ENCODE data around the gene PLCB1. TPM values are rescaled to one million over a fixed set of nuclear protein-coding genes. Genes with fewer than 3 reads are reported as not detected.

PLCB1 gene
- total and polyA plus RNA-seq, 2 of the 4 experiments (the other 2 are of a cell fraction) = 5.6 to 16.1 TPM

DNA sequence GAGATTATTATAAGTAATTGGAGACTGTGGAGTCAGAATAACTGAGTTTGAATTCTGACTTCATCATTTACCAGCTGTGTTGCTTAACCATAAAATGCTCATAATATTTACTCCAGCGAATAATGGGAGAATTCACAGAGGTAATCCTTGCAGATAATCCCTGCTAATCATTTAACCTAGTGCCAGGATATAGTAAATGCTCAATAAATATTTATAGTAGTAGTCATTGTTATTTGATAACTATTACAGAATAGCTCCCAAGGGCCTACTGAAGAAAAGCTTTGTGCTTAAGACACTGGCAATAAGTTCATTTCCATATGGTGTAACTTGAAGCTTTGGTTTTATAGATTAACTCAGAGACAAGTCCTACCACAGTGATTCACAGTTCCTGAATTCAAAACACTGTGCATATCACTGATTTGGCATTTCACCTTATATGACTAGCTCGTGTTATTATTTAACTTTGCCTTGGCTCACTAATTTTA lies 728.0 kb downstream of the PLCB1 start (continued):
- TF ChIP-seq RCOR1 (IDR thresholded peaks at IDR 0.05; ENCODE audit: insufficient replicate concordance, low read length) = no peak
- no peak for TF ChIP-seq CHD1 (IDR thresholded peaks at IDR 0.05; ENCODE audit: low read depth, low read length)
- TF ChIP-seq RAD21 (IDR thresholded peaks at IDR 0.05; ENCODE audit: low read length) = no peak

DNA sequence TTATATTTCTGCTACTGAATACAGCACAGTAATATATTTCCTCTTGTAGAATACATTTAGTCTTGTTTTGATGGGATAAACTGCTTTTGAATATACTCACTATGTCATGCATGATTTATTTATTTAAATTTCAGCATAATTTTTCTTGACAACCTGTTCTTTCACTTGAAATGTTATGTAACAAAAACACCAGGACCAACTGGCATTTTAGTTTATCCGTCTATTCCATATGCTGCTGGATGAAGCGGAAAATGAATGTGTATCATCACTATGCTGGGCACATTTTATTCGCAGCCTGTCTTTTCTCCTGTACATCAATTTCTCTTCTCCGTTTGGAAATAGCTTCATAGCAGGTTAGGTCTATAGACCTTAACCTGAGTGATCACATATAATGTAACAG lies 730.0 kb downstream of the PLCB1 start:
- in situ Hi-C loops (cut with MboI; ENCODE audit: low sequenced_read_pairs) = no loop called here
- Histone ChIP-seq H4K20me1 (ENCODE audit: insufficient read depth, low read length) (no peaks in the 10 kb centered on the region), H3K4me3 (ENCODE audit: insufficient read depth, low read depth, low read length) (no peak overlapping the region), H3K36me3 (ENCODE audit: control insufficient read depth, insufficient read depth, low read length) (no peaks in the 10 kb centered on the region), H3K9me1 (ENCODE audit: insufficient read depth, low read length) (no peaks in the 10 kb centered on the region), H3K18ac (ENCODE audit: low read depth, low read length) (peak overlapping the region; percentile 17; the same call in 1 of the 2 replicates), H3K9me3 (ENCODE audit: control insufficient read depth, insufficient read depth, low read length) (no peaks in the 10 kb centered on the region), H2BK120ac (ENCODE audit: low read depth, low read length) (no peak overlapping the region), H4K91ac (ENCODE audit: insufficient read depth, low read depth, low read length) (no peak overlapping the region), H3K56ac (ENCODE audit: extremely low read depth, insufficient read depth, low read length) (no peak overlapping the region), H3K4me1 (ENCODE audit: control insufficient read depth, insufficient read depth, low read length) (peaks cover 9% of the 10 kb centered on the region), H4K8ac (ENCODE audit: low read depth in 2 of 2, low read length in 2 of 2) (no peak overlapping the region), H3K79me1 (ENCODE audit: low read depth in 1 of 2, low read length in 2 of 2) (peaks cover 0 to 6% of the 10 kb centered on the region in 2 experiments; a peak in 1 of 4 replicates), H3K4me2 (ENCODE audit: low read depth, low read length) (no peak overlapping the region), H2AFZ (replicated peaks; ENCODE audit: low read length, poor library complexity) (no peak overlapping the region), H3K23ac (ENCODE audit: low read depth, low read length) (no peak overlapping the region), H3K27ac (ENCODE audit: insufficient read depth, low read length) (no peak overlapping the region), H4K5ac (ENCODE audit: low read depth, low read length) (no peak overlapping the region; the same call in 1 of the 2 replicates), H2BK15ac (ENCODE audit: low read depth, low read length) (no peak overlapping the region), H3K27me3 (ENCODE audit: control insufficient read depth, insufficient read depth, low read length) (no peaks in the 10 kb centered on the region), H2BK20ac (ENCODE audit: low read depth, low read length) (no peak overlapping the region), H3K4ac (ENCODE audit: low read depth, low read length) (no peak overlapping the region), H3K9ac (ENCODE audit: low read depth, low read length) (no peak overlapping the region), H3K14ac (replicated peaks; ENCODE audit: low read depth, low read length) (no peak overlapping the region), H2BK5ac (ENCODE audit: low read depth, low read length, poor library complexity, severe bottlenecking) (no peak overlapping the region), H2AK9ac (replicated peaks; ENCODE audit: low read depth, low read length, poor library complexity) (no peak overlapping the region), H2AK5ac (ENCODE audit: low read depth, low read length) (no peak overlapping the region)
- dilution Hi-C loops (cut with HindIII; ENCODE audit: low sequenced_read_pairs, unreplicated experiment) = no loop called here
- WGBS, 2 experiments (ENCODE audit: extremely low coverage in 2 of 2, insufficient read length in 1 of 2) = 100% methylated on average over 1 of the region's 4 CpGs; no CpG with 5 or more reads in 1 of the 2 experiments
- no TSS peak for BruUV-seq (replicated peaks)
- intact Hi-C loops (cut with micrococcal nuclease) = no loop called here
- ATAC-seq (ENCODE audit: low read depth) (no peak), DNase-seq (no peak)
- POLR2A ChIA-PET (ENCODE audit: unreplicated experiment) = no interaction called here
- CTCF ChIA-PET = no interaction called here
- TF ChIP-seq, protein P1, sequence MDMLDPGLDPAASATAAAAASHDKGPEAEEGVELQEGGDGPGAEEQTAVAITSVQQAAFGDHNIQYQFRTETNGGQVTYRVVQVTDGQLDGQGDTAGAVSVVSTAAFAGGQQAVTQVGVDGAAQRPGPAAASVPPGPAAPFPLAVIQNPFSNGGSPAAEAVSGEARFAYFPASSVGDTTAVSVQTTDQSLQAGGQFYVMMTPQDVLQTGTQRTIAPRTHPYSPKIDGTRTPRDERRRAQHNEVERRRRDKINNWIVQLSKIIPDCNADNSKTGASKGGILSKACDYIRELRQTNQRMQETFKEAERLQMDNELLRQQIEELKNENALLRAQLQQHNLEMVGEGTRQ (IDR thresholded peaks at IDR 0.05; ENCODE audit: low read depth, low read length) = no peak
- TF ChIP-seq BHLHE40 (IDR thresholded peaks at IDR 0.05; ENCODE audit: low read depth, low read length) (no peak), SMC3 (IDR thresholded peaks at IDR 0.05; ENCODE audit: low read depth, low read length) (no peak), RCOR1 (IDR thresholded peaks at IDR 0.05; ENCODE audit: insufficient replicate concordance, low read length) (no peak), CHD1 (IDR thresholded peaks at IDR 0.05; ENCODE audit: low read depth, low read length) (no peak), MXI1 (IDR thresholded peaks at IDR 0.05; ENCODE audit: borderline replicate concordance, low read depth, low read length) (no peak), MAFK (IDR thresholded peaks at IDR 0.05; ENCODE audit: low read depth, low read length) (no peak), RFX5 (IDR thresholded peaks at IDR 0.05; ENCODE audit: low read depth, low read length) (no peak), POLR2A (IDR thresholded peaks at IDR 0.05; ENCODE audit: low read depth, low read length) (no peak), MAZ (IDR thresholded peaks at IDR 0.05; ENCODE audit: borderline replicate concordance, low read depth, low read length) (no peak), FOS (IDR thresholded peaks at IDR 0.05; ENCODE audit: low read depth, low read length) (no peak)
- TF ChIP-seq, protein P2, sequence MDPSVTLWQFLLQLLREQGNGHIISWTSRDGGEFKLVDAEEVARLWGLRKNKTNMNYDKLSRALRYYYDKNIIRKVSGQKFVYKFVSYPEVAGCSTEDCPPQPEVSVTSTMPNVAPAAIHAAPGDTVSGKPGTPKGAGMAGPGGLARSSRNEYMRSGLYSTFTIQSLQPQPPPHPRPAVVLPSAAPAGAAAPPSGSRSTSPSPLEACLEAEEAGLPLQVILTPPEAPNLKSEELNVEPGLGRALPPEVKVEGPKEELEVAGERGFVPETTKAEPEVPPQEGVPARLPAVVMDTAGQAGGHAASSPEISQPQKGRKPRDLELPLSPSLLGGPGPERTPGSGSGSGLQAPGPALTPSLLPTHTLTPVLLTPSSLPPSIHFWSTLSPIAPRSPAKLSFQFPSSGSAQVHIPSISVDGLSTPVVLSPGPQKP (IDR thresholded peaks at IDR 0.05; ENCODE audit: borderline replicate concordance, low read depth, low read length) = no peak
- TF ChIP-seq, protein P3, sequence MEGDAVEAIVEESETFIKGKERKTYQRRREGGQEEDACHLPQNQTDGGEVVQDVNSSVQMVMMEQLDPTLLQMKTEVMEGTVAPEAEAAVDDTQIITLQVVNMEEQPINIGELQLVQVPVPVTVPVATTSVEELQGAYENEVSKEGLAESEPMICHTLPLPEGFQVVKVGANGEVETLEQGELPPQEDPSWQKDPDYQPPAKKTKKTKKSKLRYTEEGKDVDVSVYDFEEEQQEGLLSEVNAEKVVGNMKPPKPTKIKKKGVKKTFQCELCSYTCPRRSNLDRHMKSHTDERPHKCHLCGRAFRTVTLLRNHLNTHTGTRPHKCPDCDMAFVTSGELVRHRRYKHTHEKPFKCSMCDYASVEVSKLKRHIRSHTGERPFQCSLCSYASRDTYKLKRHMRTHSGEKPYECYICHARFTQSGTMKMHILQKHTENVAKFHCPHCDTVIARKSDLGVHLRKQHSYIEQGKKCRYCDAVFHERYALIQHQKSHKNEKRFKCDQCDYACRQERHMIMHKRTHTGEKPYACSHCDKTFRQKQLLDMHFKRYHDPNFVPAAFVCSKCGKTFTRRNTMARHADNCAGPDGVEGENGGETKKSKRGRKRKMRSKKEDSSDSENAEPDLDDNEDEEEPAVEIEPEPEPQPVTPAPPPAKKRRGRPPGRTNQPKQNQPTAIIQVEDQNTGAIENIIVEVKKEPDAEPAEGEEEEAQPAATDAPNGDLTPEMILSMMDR (conservative IDR thresholded peaks at IDR 0.05; ENCODE audit: low read depth, low read length) = no peak
